OCI-LY7 (cell line): ENCODE results near the gene COL5A2. TPM values are rescaled to one million over a fixed set of nuclear protein-coding genes. Genes with fewer than 3 reads are reported as not detected.

Source experiments
- BruUV-seq: library from RNA; stranded (reverse); fragments of 400-500 nt; replicated peaks from 2 replicates; lab custom pipeline; 2021; lab: Mats Ljungman, UMichigan
- CTCF ChIA-PET: fragments of 300-600 bp; sonication (Branson Sonifier 250); formaldehyde crosslinking; loops from one replicate; lab custom pipeline; 2022; ENCODE audit warnings: antibody characterized with exemption; ENCODE audit not compliant: unreplicated experiment; lab: Charles Lee
- POLR2A ChIA-PET: fragments of 300-600 bp; sonication (Branson Sonifier 250); formaldehyde crosslinking; loops from one replicate; lab custom pipeline; 2022; ENCODE audit warnings: antibody characterized with exemption; lab: Charles Lee
- DNase-seq: peaks from one replicate; pipeline ENCODE4 v3.0.0-alpha.2; 2015; ENCODE audit warnings: low spot score
- H2AFZ ChIP-seq: fragments of 200-600 bp; sonication (generic), shearing (Covaris generic); 2 replicates; pipeline ENCODE4 v1.6.1; 2014; ENCODE audit warnings: mild to moderate bottlenecking, antibody characterized with exemption, low read length, moderate library complexity
- H3K27ac ChIP-seq: fragments of 200-600 bp; sonication (generic); 2 replicates; pipeline ENCODE4 v1.5.1; 2014; ENCODE audit warnings: mixed run types, low read depth, mild to moderate bottlenecking, moderate library complexity, low read length, inconsistent platforms; ENCODE audit not compliant: poor library complexity, severe bottlenecking
- H3K36me3 ChIP-seq: fragments of 200-600 bp; sonication (generic); 2 replicates; pipeline ENCODE4 v1.6.1; 2014; ENCODE audit warnings: mild to moderate bottlenecking, antibody characterized with exemption, low read length, moderate library complexity, mixed read lengths; ENCODE audit not compliant: insufficient read depth
- H3K4me1 ChIP-seq: fragments of 200-600 bp; sonication (generic); 2 replicates; pipeline ENCODE4 v1.5.1; 2014; ENCODE audit warnings: mild to moderate bottlenecking, low read length; ENCODE audit not compliant: insufficient read depth, poor library complexity, severe bottlenecking
- H3K4me2 ChIP-seq: fragments of 200-600 bp; sonication (generic); 2 replicates; pipeline ENCODE4 v1.6.1; 2014; ENCODE audit warnings: mild to moderate bottlenecking, low read length
- H3K4me3 ChIP-seq: fragments of 200-600 bp; sonication (generic); 2 replicates; pipeline ENCODE4 v1.5.1; 2014; ENCODE audit warnings: mild to moderate bottlenecking, low read depth, low read length; ENCODE audit not compliant: poor library complexity, severe bottlenecking
- H3K79me2 ChIP-seq: fragments of 200-600 bp; sonication (generic); 2 replicates; pipeline ENCODE4 v1.6.1; 2016; ENCODE audit warnings: low read depth, mild to moderate bottlenecking, low read length, moderate library complexity, mixed read lengths; ENCODE audit not compliant: insufficient read depth
- H3K9me2 ChIP-seq: fragments of 200-600 bp; sonication (generic); 2 replicates; pipeline ENCODE4 v1.6.1; 2016; ENCODE audit warnings: mild to moderate bottlenecking, low read length, mixed read lengths; ENCODE audit not compliant: insufficient read depth
- H3K9me3 ChIP-seq: fragments of 200-600 bp; sonication (generic); 2 replicates; pipeline ENCODE4 v1.6.1; 2014; ENCODE audit warnings: mild to moderate bottlenecking, mixed run types, low read length, mixed read lengths
- H4K20me1 ChIP-seq: fragments of 200-600 bp; sonication (generic); 2 replicates; pipeline ENCODE4 v1.6.1; 2014; ENCODE audit warnings: mild to moderate bottlenecking, antibody characterized with exemption, low read length, moderate library complexity, mixed read lengths; ENCODE audit not compliant: insufficient read depth
- CTCF ChIP-seq: fragments of 200-600 bp; sonication (generic); conservative IDR thresholded peaks from 2 replicates; pipeline ENCODE4 v1.5.1; 2014; ENCODE audit warnings: mild to moderate bottlenecking, antibody characterized with exemption, low read length, moderate library complexity, mixed read lengths
- EZH2phosphoT487 ChIP-seq: fragments of 200-600 bp; sonication (generic); IDR thresholded peaks from 2 replicates; pipeline ENCODE4 v1.6.1; 2018; ENCODE audit warnings: low read depth, borderline replicate concordance, mild to moderate bottlenecking, mixed run types, antibody characterized with exemption, low read length, moderate library complexity, mixed read lengths
- intact Hi-C: fragments of 100-400 bp; cut with micrococcal nuclease; formaldehyde crosslinking; loops from one replicate; pipeline ENCODE4 v1.10.0; 2022; ENCODE audit not compliant: unreplicated experiment
- total RNA-seq, 2 experiments: library from RNA; depleted of rRNA in 1 of 2; stranded (reverse); fragments of >200 nt in 1 of 2; shearing (Covaris generic) in 1 of 2; gene quantifications; 2 replicates each; pipeline ENCODE4 v1.2.3, GENCODE V29; 2014 to 2022

Gene COL5A2
- total RNA-seq, 2 experiments from 2014 or later, result 0.50 to 0.61 TPM

- Histone ChIP-seq H3K36me3 (no peaks in the 10 kb centered on the region), H3K27ac (no peak overlapping the region), H3K9me3 (no peaks in the 10 kb centered on the region), H2AFZ (no peak overlapping the region), H3K79me2 (no peaks in the 10 kb centered on the region), H3K4me3 (no peak overlapping the region), H4K20me1 (no peaks in the 10 kb centered on the region), H3K4me1 (no peaks in the 10 kb centered on the region), H3K4me2 (no peak overlapping the region), H3K9me2 (no peaks in the 10 kb centered on the region)
- POLR2A ChIA-PET, result no interaction called here
- intact Hi-C loops, result no loop called here
- TF ChIP-seq EZH2phosphoT487 (no peak), CTCF (no peak)
- CTCF ChIA-PET, result interaction anchor here (0.6 kb wide), 1 partner anchor 150 kb away, joined by 3 read pairs; no protein-coding TSS in a partner anchor
- no peak for DNase-seq
- no TSS peak for BruUV-seq
Observed at GRCh38 chr2:189161894-189162293, 17.7 kb downstream of the COL5A2 start.

- DNase-seq, result no peak
- ChIA-PET CTCF (no interaction called here), POLR2A (interaction anchor here (0.7 kb wide), 1 partner anchor 41 kb away, joined by 3 read pairs; no protein-coding TSS in a partner anchor)
- Histone ChIP-seq H3K4me2 (no peak overlapping the region), H3K4me3 (no peak overlapping the region), H3K9me3 (no peaks in the 10 kb centered on the region), H3K36me3 (no peaks in the 10 kb centered on the region), H3K9me2 (no peaks in the 10 kb centered on the region), H2AFZ (no peak overlapping the region), H3K79me2 (no peaks in the 10 kb centered on the region), H4K20me1 (no peaks in the 10 kb centered on the region), H3K4me1 (no peaks in the 10 kb centered on the region), H3K27ac (no peak overlapping the region)
- BruUV-seq, result no TSS peak
- no peak for TF ChIP-seq CTCF
- no peak for TF ChIP-seq EZH2phosphoT487
- intact Hi-C loops, result no loop called here
Observed at GRCh38 chr2:189159717-189160116, 19.8 kb downstream of the COL5A2 start.

- ChIA-PET POLR2A (interaction anchor here (0.5 to 0.7 kb wide), 2 partner anchors 41 to 1603 kb away, joined by 3 read pairs; no protein-coding TSS in a partner anchor), CTCF (no interaction called here)
- H2AFZ ChIP-seq, result no peak overlapping the region
- no peaks in the 10 kb centered on the region for H3K4me1 ChIP-seq
- intact Hi-C loops, result no loop called here
- no peak overlapping the region for H3K4me3 ChIP-seq
- no peaks in the 10 kb centered on the region for H3K9me3 ChIP-seq
- no peak overlapping the region for H3K4me2 ChIP-seq
- no peak overlapping the region for H3K27ac ChIP-seq
- TF ChIP-seq CTCF (no peak), EZH2phosphoT487 (no peak)
- no peaks in the 10 kb centered on the region for H3K79me2 ChIP-seq
- no TSS peak for BruUV-seq
- no peaks in the 10 kb centered on the region for H3K9me2 ChIP-seq
- DNase-seq, result no peak
- H3K36me3 ChIP-seq, result no peaks in the 10 kb centered on the region
- H4K20me1 ChIP-seq, result no peaks in the 10 kb centered on the region
Observed at GRCh38 chr2:189159273-189159672, 20.3 kb downstream of the COL5A2 start.
